Keratinocyte (primary cell): ENCODE results near the gene PPP1R16B.

Experiments
- EZH2 ChIP-seq: IDR thresholded peaks from one replicate; pipeline ENCODE4 v1.6.1; 2012; ENCODE audit warnings: inconsistent platforms, mild to moderate bottlenecking, low read length, moderate library complexity
- TF ChIP-seq, protein P1 (sequence below), 3 experiments: IDR thresholded peaks in 1 of 3; conservative IDR thresholded peaks in 1 of 3; optimal IDR thresholded peaks in 1 of 3; 2 replicates in 2 of 3; 3 replicates in 1 of 3; pipeline versions ENCODE3 to v1.5.1; 2011; ENCODE audit warnings: low read length in 3 of 3, mild to moderate bottlenecking in 3 of 3, moderate library complexity in 2 of 3, control low read depth in 1 of 3, inconsistent platforms in 1 of 3; ENCODE audit not compliant: insufficient read depth in 2 of 3; ENCODE audit errors: extremely low read depth in 1 of 3

DNA sequence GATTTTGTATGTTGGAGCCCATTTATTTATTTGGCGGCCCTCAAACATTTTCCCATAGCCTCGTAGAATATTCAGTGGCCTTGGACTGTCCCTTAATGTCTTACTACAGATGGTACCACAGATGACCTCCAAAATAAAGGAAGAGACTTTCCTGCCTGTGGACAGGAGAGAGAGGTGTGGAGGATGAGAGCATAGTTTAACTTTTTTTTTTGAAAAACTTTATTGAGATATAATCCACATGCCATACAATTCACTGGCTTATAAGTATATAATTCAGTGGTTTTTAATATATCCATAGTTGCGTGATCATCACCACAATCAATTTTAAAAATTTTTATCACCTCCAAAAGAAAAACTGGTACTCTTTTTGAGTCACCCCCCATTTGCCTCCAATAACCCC lies 4.6 kb upstream of the PPP1R16B start:
- TF ChIP-seq, protein P1, sequence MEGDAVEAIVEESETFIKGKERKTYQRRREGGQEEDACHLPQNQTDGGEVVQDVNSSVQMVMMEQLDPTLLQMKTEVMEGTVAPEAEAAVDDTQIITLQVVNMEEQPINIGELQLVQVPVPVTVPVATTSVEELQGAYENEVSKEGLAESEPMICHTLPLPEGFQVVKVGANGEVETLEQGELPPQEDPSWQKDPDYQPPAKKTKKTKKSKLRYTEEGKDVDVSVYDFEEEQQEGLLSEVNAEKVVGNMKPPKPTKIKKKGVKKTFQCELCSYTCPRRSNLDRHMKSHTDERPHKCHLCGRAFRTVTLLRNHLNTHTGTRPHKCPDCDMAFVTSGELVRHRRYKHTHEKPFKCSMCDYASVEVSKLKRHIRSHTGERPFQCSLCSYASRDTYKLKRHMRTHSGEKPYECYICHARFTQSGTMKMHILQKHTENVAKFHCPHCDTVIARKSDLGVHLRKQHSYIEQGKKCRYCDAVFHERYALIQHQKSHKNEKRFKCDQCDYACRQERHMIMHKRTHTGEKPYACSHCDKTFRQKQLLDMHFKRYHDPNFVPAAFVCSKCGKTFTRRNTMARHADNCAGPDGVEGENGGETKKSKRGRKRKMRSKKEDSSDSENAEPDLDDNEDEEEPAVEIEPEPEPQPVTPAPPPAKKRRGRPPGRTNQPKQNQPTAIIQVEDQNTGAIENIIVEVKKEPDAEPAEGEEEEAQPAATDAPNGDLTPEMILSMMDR (optimal IDR thresholded peaks at IDR 0.05 in 1 of 3, IDR thresholded peaks at IDR 0.05 in 1 of 3, conservative IDR thresholded peaks at IDR 0.05 in 1 of 3; ENCODE audit: extremely low read depth in 1 of 3, insufficient read depth in 2 of 3, low read length in 3 of 3): no peak
- no peak for TF ChIP-seq EZH2
